ENCODE results near the gene AVEN. TPM values are rescaled to one million over a fixed set of nuclear protein-coding genes. Genes with fewer than 3 reads are reported as not detected.

Gene AVEN
- 19.9 to 24.2 TPM (median 23.4 TPM) in 5 replicates for total RNA-seq (2022; extraction: Qiagen RNA extraction)

GRCh38 chr15:34038871-34039789 is at the start of gene AVEN:
TSS of gene AVEN (minus strand) at chr15:34039204. CDS start at chr15:34039046, 158 bp downstream.

GRCh38 chr15:33968224-33968623 is 70.8 kb downstream of the AVEN start, which contains the start of gene CHRM5:
TSS of gene CHRM5 (plus strand) at chr15:33968497. CDS start at chr15:34062718, 94,221 bp downstream.

Other genes starting within 250 kb of the AVEN start
- gene CHRM5, start 70.7 kb downstream of the AVEN start, total RNA-seq (2022; extraction: Qiagen RNA extraction) = 0.02 to 0.06 TPM (median 0.03 TPM) in 4 of 5 replicates, not detected in the other
- gene EMC7, start 62.7 kb upstream of the AVEN start, total RNA-seq (2022; extraction: Qiagen RNA extraction) = 123 to 144 TPM (median 139 TPM) in 5 replicates
- gene PGBD4, start 62.9 kb upstream of the AVEN start, total RNA-seq (2022; extraction: Qiagen RNA extraction) = 1.1 to 1.8 TPM (median 1.5 TPM) in 5 replicates
- gene KATNBL1, start 170.9 kb upstream of the AVEN start, total RNA-seq (2022; extraction: Qiagen RNA extraction) = 25.3 to 32.5 TPM (median 28.4 TPM) in 5 replicates
- gene EMC4, start 185.8 kb upstream of the AVEN start, total RNA-seq (2022; extraction: Qiagen RNA extraction) = 192 to 207 TPM (median 197 TPM) in 5 replicates

Data from A549 treated with AZD2906 at 1 μM for 4 hours (cell line).